Small intestine (tissue), 4 donors: ENCODE measurements around the gene CRMP1. TPM values are rescaled to one million over a fixed set of nuclear protein-coding genes. Genes with fewer than 3 reads are reported as not detected.

ENCODE experiments used
- polyA plus RNA-seq, 4 donors: library from polyadenylated mRNA; stranded (reverse) in 3 of 4; unstranded in 1 of 4; fragments of 200-250 nt in 3 of 4; fragments of 120-200 nt in 1 of 4; gene quantifications; one replicate each; pipeline versions ENCODE4 v1.2.1 to v1.2.3, GENCODE V29; 2013
- donor health status: healthy with polysubstance abuse.
- donor health status: Bipolar disorder and iron deficiency.
- donor health status: healthy.

CRMP1 gene
- polyA plus RNA-seq, 4 donors: 0.22 to 9.1 (median 3.9) TPM

Other genes starting within 250 kb of the CRMP1 start
- 1 to 10 TPM in 1 of 4 donors, under 1 TPM in 2, not detected in 1; 0.27 to 1.3 (median 0.83) TPM for gene EVC2, start 184.5 kb downstream of the CRMP1 start, polyA plus RNA-seq
- 1 to 10 TPM in 2 of 4 donors, under 1 TPM in 2; 0.22 to 2.4 (median 1.1) TPM for gene EVC, start 181.9 kb downstream of the CRMP1 start, polyA plus RNA-seq
- under 1 TPM in 2 of 4 donors, not detected in 2; 0.04 to 0.49 TPM for gene C4orf50, start 125.3 kb upstream of the CRMP1 start, polyA plus RNA-seq